ENCODE data around the gene MAP2K5. TPM values are rescaled to one million over a fixed set of nuclear protein-coding genes. Genes with fewer than 3 reads are reported as not detected.

Gene MAP2K5
- total RNA-seq, 1 experiment from 2014 or later, result 22.2 TPM

- Mint-ChIP-seq H3K27me3 (ENCODE audit: unreplicated experiment) (no peaks in the 10 kb centered on the region), H3K27ac (ENCODE audit: unreplicated experiment) (no peak overlapping the region), H3K9me3 (ENCODE audit: low read depth, unreplicated experiment) (no peaks in the 10 kb centered on the region), H3K4me3 (ENCODE audit: low read depth, unreplicated experiment) (no peak overlapping the region), H3K4me1 (ENCODE audit: low read depth, unreplicated experiment) (no peaks in the 10 kb centered on the region), H3K36me3 (ENCODE audit: insufficient read depth, unreplicated experiment) (no peaks in the 10 kb centered on the region)
- intact Hi-C loops (cut with micrococcal nuclease; ENCODE audit: unreplicated experiment), result no loop called here
- no peak for DNase-seq
- no TSS peak for BruUV-seq (replicated peaks)
- no peak for TF ChIP-seq CTCF (IDR thresholded peaks at IDR 0.05; ENCODE audit: unreplicated experiment)
- CTCF ChIA-PET, result no interaction called here
These were observed 172.7 kb downstream of the MAP2K5 start for GRCh38 chr15:67715170-67715569.

GRCh38 chr15:67716171-67716570 lies 173.7 kb downstream of the MAP2K5 start:
- no peaks in the 10 kb centered on the region for H3K36me3 Mint-ChIP-seq (ENCODE audit: insufficient read depth, unreplicated experiment)
- intact Hi-C loops (cut with micrococcal nuclease; ENCODE audit: unreplicated experiment), result no loop called here
- no peak overlapping the region for H3K4me3 Mint-ChIP-seq (ENCODE audit: low read depth, unreplicated experiment)
- no TSS peak for BruUV-seq (replicated peaks)
- no peak for DNase-seq
- no peaks in the 10 kb centered on the region for H3K9me3 Mint-ChIP-seq (ENCODE audit: low read depth, unreplicated experiment)
- no peak overlapping the region for H3K27ac Mint-ChIP-seq (ENCODE audit: unreplicated experiment)
- no peaks in the 10 kb centered on the region for H3K4me1 Mint-ChIP-seq (ENCODE audit: low read depth, unreplicated experiment)
- CTCF ChIA-PET, result no interaction called here
- H3K27me3 Mint-ChIP-seq (ENCODE audit: unreplicated experiment), result no peaks in the 10 kb centered on the region
- no peak for TF ChIP-seq CTCF (IDR thresholded peaks at IDR 0.05; ENCODE audit: unreplicated experiment)

GRCh38 chr15:67717776-67718175 lies 175.3 kb downstream of the MAP2K5 start:
- Mint-ChIP-seq H3K27ac (ENCODE audit: unreplicated experiment) (no peak overlapping the region), H3K36me3 (ENCODE audit: insufficient read depth, unreplicated experiment) (no peaks in the 10 kb centered on the region), H3K27me3 (ENCODE audit: unreplicated experiment) (no peaks in the 10 kb centered on the region), H3K4me1 (ENCODE audit: low read depth, unreplicated experiment) (no peaks in the 10 kb centered on the region), H3K9me3 (ENCODE audit: low read depth, unreplicated experiment) (no peaks in the 10 kb centered on the region), H3K4me3 (ENCODE audit: low read depth, unreplicated experiment) (no peak overlapping the region)
- CTCF ChIA-PET, result no interaction called here
- no TSS peak for BruUV-seq (replicated peaks)
- DNase-seq, result no peak
- TF ChIP-seq CTCF (IDR thresholded peaks at IDR 0.05; ENCODE audit: unreplicated experiment), result no peak
- intact Hi-C loops (cut with micrococcal nuclease; ENCODE audit: unreplicated experiment), result no loop called here

GRCh38 chr15:67719330-67719959 lies 176.9 kb downstream of the MAP2K5 start:
- Mint-ChIP-seq H3K4me3 (ENCODE audit: low read depth, unreplicated experiment) (no peak overlapping the region), H3K9me3 (ENCODE audit: low read depth, unreplicated experiment) (no peaks in the 10 kb centered on the region)
- DNase-seq, result no peak

More at GRCh38 chr15:67719330-67719959, 176.9 kb downstream of the MAP2K5 start:
- intact Hi-C loops (cut with micrococcal nuclease; ENCODE audit: unreplicated experiment), result no loop called here
- TF ChIP-seq CTCF (IDR thresholded peaks at IDR 0.05; ENCODE audit: unreplicated experiment), result no peak
- CTCF ChIA-PET, result no interaction called here
- no TSS peak for BruUV-seq (replicated peaks)
- Mint-ChIP-seq H3K27me3 (ENCODE audit: unreplicated experiment) (no peaks in the 10 kb centered on the region), H3K4me1 (ENCODE audit: low read depth, unreplicated experiment) (no peaks in the 10 kb centered on the region), H3K36me3 (ENCODE audit: insufficient read depth, unreplicated experiment) (no peaks in the 10 kb centered on the region), H3K27ac (ENCODE audit: unreplicated experiment) (no peak overlapping the region)

All from Calu3 (cell line).